K562 (cell line): ENCODE data around the gene ITPR3. TPM values are rescaled to one million over a fixed set of nuclear protein-coding genes. Genes with fewer than 3 reads are reported as not detected.

Experiments
- ATAC-seq: fragments of 200-7000 bp; cut with Tn5 transposase; 3 replicates; pipeline ENCODE4 v1.9.1; 2020; ENCODE audit warnings: moderate library complexity
- BruUV-seq: library from RNA; stranded (reverse); fragments of 400-500 nt; replicated peaks from 2 replicates; lab custom pipeline; 2021; lab: Mats Ljungman, UMichigan
- CTCF ChIA-PET: fragments of 300-600 bp; formaldehyde crosslinking; extraction: SDS; loops from one replicate; lab custom pipeline; 2021; ENCODE audit warnings: low intra/inter-chr PET ratio; lab: Yijun Ruan, JAX
- POLR2A ChIA-PET: fragments of 300-600, 350-650 bp; sonication (Branson Sonifier 250); formaldehyde crosslinking; extraction: SDS; loops from one replicate; lab custom pipeline; 2021; ENCODE audit warnings: antibody characterized with exemption, inconsistent platforms; lab: Yijun Ruan, JAX
- DNase-seq, 4 experiments: peaks; one replicate each; pipeline versions ENCODE4 v3.0.0 to v3.0.0-alpha.2; 2011 to 2018; ENCODE audit warnings: low spot score in 3 of 4, mixed read lengths in 3 of 4; ENCODE audit errors: extremely low read depth in 1 of 4
- FAIRE-seq: peaks from 2 replicates; lab custom pipeline; 2011; peaks lifted over from hg19 to GRCh38; lab: Jason Lieb, UNC
- H2AFZ ChIP-seq: 2 replicates; pipeline ENCODE4 v1.6.0; 2011; ENCODE audit warnings: low read depth, low read length, control low read depth, inconsistent platforms
- H3K27ac ChIP-seq: fragments of 200-600 bp; 3 replicates; pipeline ENCODE4 v1.8.0; 2011; ENCODE audit warnings: low read depth, mild to moderate bottlenecking, control low read depth, inconsistent platforms, low read length, moderate library complexity, mixed read lengths; ENCODE audit errors: extremely low read depth
- H3K27me3 ChIP-seq, 2 experiments: fragments of 300-600 bp in 1 of 2; 2 replicates in 1 of 2; 3 replicates in 1 of 2; pipeline versions ENCODE4 v1.6.0 to v1.8.0; 2011; ENCODE audit warnings: inconsistent platforms in 2 of 2, low read length in 2 of 2, mild to moderate bottlenecking in 1 of 2, mixed read lengths in 1 of 2, moderate library complexity in 1 of 2; ENCODE audit not compliant: control insufficient read depth in 2 of 2, insufficient read depth in 2 of 2
- H3K36me3 ChIP-seq: fragments of 300-600 bp; 3 replicates; pipeline ENCODE4 v1.8.0; 2011; ENCODE audit warnings: mild to moderate bottlenecking, low read length, inconsistent platforms; ENCODE audit not compliant: control insufficient read depth, insufficient read depth
- H3K4me1 ChIP-seq, 2 experiments: fragments of 200-600 bp in 1 of 2; replicated peaks in 1 of 2; 2 replicates in 1 of 2; 3 replicates in 1 of 2; pipeline versions ENCODE4 v1.5.1 to v1.8.0; 2011; ENCODE audit warnings: inconsistent platforms in 2 of 2, low read length in 2 of 2, mild to moderate bottlenecking in 1 of 2, mixed read lengths in 1 of 2, moderate library complexity in 1 of 2; ENCODE audit not compliant: control insufficient read depth in 2 of 2, insufficient read depth in 2 of 2
- H3K4me2 ChIP-seq: 2 replicates; pipeline ENCODE4 v1.6.1; 2011; ENCODE audit warnings: low read length, control low read depth, inconsistent platforms, mixed read lengths; ENCODE audit not compliant: insufficient read depth
- H3K4me3 ChIP-seq: fragments of 200-600 bp; sonication (generic), shearing (Covaris generic); 2 replicates; pipeline ENCODE4 v1.5.1; 2016; ENCODE audit warnings: control low read depth, inconsistent platforms
- H3K79me2 ChIP-seq: fragments of 200-600 bp; 3 replicates; pipeline ENCODE4 v1.8.0; 2011; ENCODE audit warnings: low read length, inconsistent platforms; ENCODE audit not compliant: control insufficient read depth, insufficient read depth
- H3K9ac ChIP-seq, 2 experiments: 2 replicates each; pipeline versions ENCODE4 v1.6.0 to v1.6.1; 2011; ENCODE audit warnings: low read depth in 2 of 2, low read length in 2 of 2, control low read depth in 1 of 2, inconsistent platforms in 1 of 2, mild to moderate bottlenecking in 1 of 2, mixed read lengths in 1 of 2; ENCODE audit not compliant: insufficient read depth in 1 of 2
- H3K9me1 ChIP-seq: one replicate; pipeline ENCODE4 v1.6.0; 2011; ENCODE audit warnings: inconsistent platforms, mild to moderate bottlenecking, low read length, moderate library complexity; ENCODE audit not compliant: control insufficient read depth, insufficient read depth
- H3K9me3 ChIP-seq: replicated peaks from 2 replicates; pipeline ENCODE4 v1.5.1; 2011; ENCODE audit warnings: low read depth, low read length, inconsistent platforms; ENCODE audit not compliant: control insufficient read depth, insufficient read depth
- H4K20me1 ChIP-seq: replicated peaks from 2 replicates; pipeline ENCODE4 v1.6.1; 2011; ENCODE audit warnings: low read length, inconsistent platforms, mixed read lengths; ENCODE audit not compliant: control insufficient read depth, insufficient read depth
- ADNP ChIP-seq: fragments of 200-800 bp; sonication (Bioruptor generic); IDR thresholded peaks from 2 replicates; pipeline ENCODE4 v1.6.1; 2016; ENCODE audit warnings: missing genetic modification characterization, missing compliant biosample characterization
- CHD4 ChIP-seq: fragments of 200-600 bp; sonication (generic); IDR thresholded peaks from 3 replicates; pipeline ENCODE4 v1.6.1; 2012; ENCODE audit warnings: low read depth, mild to moderate bottlenecking, mixed read lengths, low read length, inconsistent platforms; ENCODE audit not compliant: insufficient read depth, insufficient replicate concordance, poor library complexity, severe bottlenecking
- E2F4 ChIP-seq: sonication (generic); formaldehyde crosslinking; IDR thresholded peaks from 2 replicates; pipeline ENCODE4 v1.8.0; 2022; ENCODE audit warnings: mild to moderate bottlenecking, low read depth, missing genetic modification reagents
- HDAC2 ChIP-seq: fragments of 450-650 bp; IDR thresholded peaks from 2 replicates; pipeline ENCODE4 v1.6.1; 2016; ENCODE audit warnings: mild to moderate bottlenecking
- KDM1A ChIP-seq, 2 experiments: fragments of 450-650 bp; IDR thresholded peaks; 2 replicates each; pipeline ENCODE4 v1.6.1; 2016; ENCODE audit warnings: mild to moderate bottlenecking in 2 of 2
- MECOM ChIP-seq: fragments of 250-450 bp; sonication (Bioruptor Pico); IDR thresholded peaks from 2 replicates; pipeline ENCODE4 v1.8.0; 2022; ENCODE audit warnings: inconsistent platforms
- MIER1 ChIP-seq: fragments of 450-650 bp; IDR thresholded peaks from 2 replicates; pipeline ENCODE4 v1.6.1; 2016; ENCODE audit warnings: antibody characterized with exemption, mild to moderate bottlenecking, low read depth
- POLR2A ChIP-seq: fragments of 450-650 bp; conservative IDR thresholded peaks from 2 replicates; pipeline ENCODE4 v1.6.1; 2016
- RAD21 ChIP-seq, 2 experiments: fragments of 250-450 bp in 1 of 2; fragments of 450-650 bp in 1 of 2; sonication (Bioruptor Pico) in 1 of 2; formaldehyde crosslinking in 1 of 2; IDR thresholded peaks in 1 of 2; conservative IDR thresholded peaks in 1 of 2; 2 replicates each; pipeline versions ENCODE4 v1.4.0 to v1.8.0; 2020 to 2022; ENCODE audit warnings: mild to moderate bottlenecking in 2 of 2, moderate library complexity in 1 of 2
- SMARCE1 ChIP-seq: fragments of 450-650 bp; IDR thresholded peaks from 2 replicates; pipeline ENCODE4 v1.7.1; 2016; ENCODE audit warnings: mild to moderate bottlenecking
- TRIM24 ChIP-seq, 2 experiments: fragments of 450-650 bp; IDR thresholded peaks; 2 replicates each; pipeline ENCODE4 v1.6.1; 2016
- TSHZ1 ChIP-seq: fragments of 250-450 bp; sonication (Bioruptor Pico); IDR thresholded peaks from 2 replicates; pipeline ENCODE4 v1.4.0; 2020; ENCODE audit warnings: mild to moderate bottlenecking, moderate library complexity
- USF1 ChIP-seq: sonication (generic); formaldehyde crosslinking; IDR thresholded peaks from 2 replicates; pipeline ENCODE4 v1.9.0; 2022; ENCODE audit warnings: mild to moderate bottlenecking, missing genetic modification reagents
- ZFX ChIP-seq: sonication (generic); formaldehyde crosslinking; IDR thresholded peaks from 2 replicates; pipeline ENCODE4 v1.8.0; 2022; ENCODE audit warnings: mild to moderate bottlenecking, missing genetic modification reagents, moderate library complexity
- ZNF384 ChIP-seq: IDR thresholded peaks from 2 replicates; pipeline ENCODE4 v1.6.1; 2012; ENCODE audit warnings: low read depth, low read length, improper control_type of control experiment
- WGBS: fragments of 100-300 bp; shearing (Covaris generic); methylation state at CpG from one replicate; pipeline ENCODE4 v1.1.6; 2016; ENCODE audit warnings: low coverage, mixed read lengths; ENCODE audit not compliant: insufficient coverage; ENCODE audit errors: missing lambda C conversion rate; 5-methylcytosine and 5-hydroxymethylcytosine counted together
- in situ Hi-C: fragments of 300-500 bp; cut with MboI; formaldehyde crosslinking; loops from 4 replicates; pipeline ENCODE4 v1.15.0; 2018; ENCODE audit warnings: inconsistent platforms, mixed read lengths
- intact Hi-C: fragments of 100-400 bp; cut with micrococcal nuclease; formaldehyde crosslinking; loops from 2 replicates; pipeline ENCODE4 v1.14.2; 2022
- polyA plus RNA-seq, 8 experiments: library from polyadenylated mRNA; depleted of rRNA in 4 of 8; stranded (reverse) in 5 of 8; unstranded in 3 of 8; fragments of >200 nt; fragmentation: Nextera tagmentation in 2 of 8; fragmentation: Illumina TruSeq in 1 of 8; extraction: Ambion mirVana in 2 of 8; extraction: Trizol in 1 of 8; gene quantifications; 2 replicates each; pipeline versions ENCODE4 v1.2.1 to v1.2.3, GENCODE V29; 2011 to 2014; ENCODE audit warnings: inconsistent platforms in 1 of 8, missing spikeins in 1 of 8
- total RNA-seq, 7 experiments: library from RNA; depleted of rRNA in 6 of 7; stranded (reverse); fragments of >200 nt in 6 of 7; fragmentation: Illumina TruSeq in 2 of 7; extraction: Trizol in 2 of 7; gene quantifications; 2 replicates each; pipeline versions ENCODE4 v1.2.1 to v1.2.3, GENCODE V29; 2011 to 2021; ENCODE audit warnings: low replicate concordance in 1 of 7

The ITPR3 gene
- total and polyA plus RNA-seq, 9 of the 15 experiments (the other 6 are each of a cell fraction or from before 2014, with no cell fraction given): 0.39 to 35.7 (median 13.2) TPM

- TF ChIP-seq RAD21 (CRISPR knock-in tag; conservative IDR thresholded peaks at IDR 0.05 in 1 of 2, IDR thresholded peaks at IDR 0.05 in 1 of 2) (peak in 1 of 2 experiments; percentile 26; a peak in 2 of 4 replicates), MECOM (CRISPR knock-in tag) (no peak), USF1 (no peak), ZFX (peak; percentile 13; the same call in 1 of the 2 replicates)
Observed at GRCh38 chr6:33590531-33591198, 30.5 kb upstream of the ITPR3 start (continued).

GRCh38 chr6:33591424-33592032 lies 29.6 kb upstream of the ITPR3 start:
- ATAC-seq: no peak
- Histone ChIP-seq H3K9me1 (peaks cover 2% of the 10 kb centered on the region), H3K27ac (no peak overlapping the region), H3K27me3 (no peaks in the 10 kb centered on the region), H3K4me1 (peaks cover 15 to 32% of the 10 kb centered on the region in 2 experiments), H3K9me3 (no peaks in the 10 kb centered on the region), H3K4me2 (no peak overlapping the region), H4K20me1 (no peaks in the 10 kb centered on the region), H3K9ac (no peak overlapping the region; a peak in 1 of 4 replicates), H3K79me2 (no peaks in the 10 kb centered on the region), H2AFZ (peak overlapping the region; percentile 4; the same call in 1 of the 2 replicates), H3K36me3 (no peaks in the 10 kb centered on the region), H3K4me3 (no peak overlapping the region)
- CTCF ChIA-PET: interaction anchor here (3.5 kb wide), 1 partner anchor 109 kb away, joined by 60 read pairs; no protein-coding TSS in a partner anchor
- DNase-seq: no peak
- no peak for FAIRE-seq
- in situ Hi-C loops (no loop called here), intact Hi-C loops (loop anchor here (1.0 to 2.0 kb wide), 2 partner anchors 81 to 171 kb away; no protein-coding TSS in a partner anchor)
- no TSS peak for BruUV-seq
- 68% methylated on average over 9 of the region's 9 CpGs for WGBS
- POLR2A ChIA-PET: interaction anchor here (0.7 to 1.6 kb wide), 3 partner anchors 10 to 184 kb away, joined by 3 read pairs; no protein-coding TSS in a partner anchor
- no peak for TF ChIP-seq SMARCE1
- peak; percentile 82 for TF ChIP-seq ADNP (tag)
- no peak for TF ChIP-seq POLR2A
- TF ChIP-seq HDAC2: peak; percentile 61
- TF ChIP-seq TRIM24 (IDR thresholded peaks at IDR 0.05): no peak
- no peak for TF ChIP-seq E2F4 (CRISPR knock-in tag)
- TF ChIP-seq CHD4: peak; percentile 27
- TF ChIP-seq TSHZ1 (CRISPR knock-in tag): no peak
- TF ChIP-seq KDM1A (IDR thresholded peaks at IDR 0.05): peak; percentile 79 to 89
- TF ChIP-seq MIER1: no peak
- no peak for TF ChIP-seq ZNF384
